GM19351 (cell line): ENCODE data around the gene ANAPC1.
"Not testable (repeated sequence)": the region's sequence is repeated elsewhere in the genome, so short reads cannot be mapped to it uniquely, and the experiment has no call there.

Experiments
- ATAC-seq: cut with Tn5 transposase; IDR thresholded peaks from one replicate; pipeline ENCODE4 v1.9.1; 2021; ENCODE audit warnings: mild to moderate bottlenecking, moderate library complexity; ENCODE audit not compliant: unreplicated experiment

The ANAPC1 gene

DNA sequence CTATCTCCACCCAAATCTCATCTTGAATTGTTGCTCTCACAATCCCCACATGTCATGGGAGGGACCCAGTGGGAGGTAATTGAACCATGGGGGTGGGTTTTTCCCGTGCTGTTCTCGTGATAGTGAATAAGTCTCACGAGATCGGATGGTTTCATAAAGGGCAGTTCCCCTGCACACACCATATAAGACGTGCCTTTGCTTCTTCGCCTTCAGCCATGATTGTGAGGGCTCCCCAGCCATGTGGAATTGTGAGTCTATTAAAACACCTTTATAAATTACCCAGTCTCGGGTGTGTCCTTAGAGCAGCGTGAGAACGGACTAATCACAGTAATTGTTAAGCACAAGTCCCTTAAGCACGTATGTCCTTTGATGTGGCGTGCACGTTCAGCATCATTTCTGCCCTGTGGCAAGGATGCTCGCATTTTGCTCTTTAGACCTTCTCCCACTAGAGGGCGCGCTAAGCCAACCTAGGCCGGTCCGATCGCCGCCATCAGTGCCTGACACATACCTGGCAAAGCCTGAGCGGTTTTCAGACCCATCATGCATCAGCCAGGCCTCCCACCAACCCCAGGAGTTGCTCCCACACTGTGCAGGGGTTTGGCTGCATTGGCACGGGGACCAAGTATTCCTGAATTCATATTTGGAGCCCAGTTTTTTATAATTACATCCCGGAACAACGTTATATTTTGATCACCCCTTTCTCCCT is 136.4 kb downstream of the ANAPC1 start:
- peak; percentile 90 for ATAC-seq

DNA sequence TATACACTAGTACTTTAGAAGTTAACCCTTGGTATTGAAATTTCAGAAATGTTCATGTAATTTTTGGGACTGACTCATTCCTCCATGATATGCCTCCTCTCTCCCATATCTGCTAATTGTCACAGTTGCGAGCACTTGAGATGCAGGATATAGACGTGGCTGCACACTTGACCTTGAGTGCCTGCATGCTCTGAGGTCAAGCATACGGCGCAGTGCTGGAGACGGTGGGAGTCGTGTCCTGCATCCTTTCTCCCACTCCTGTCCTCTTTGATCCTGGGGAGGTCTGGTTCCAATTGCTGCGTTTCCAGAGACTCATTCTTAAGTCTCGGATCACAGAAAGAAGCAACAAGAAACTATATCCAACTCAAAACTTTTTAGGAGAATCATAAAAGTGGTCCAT is 139.2 kb downstream of the ANAPC1 start:
- ATAC-seq, result not testable (repeated sequence)

DNA sequence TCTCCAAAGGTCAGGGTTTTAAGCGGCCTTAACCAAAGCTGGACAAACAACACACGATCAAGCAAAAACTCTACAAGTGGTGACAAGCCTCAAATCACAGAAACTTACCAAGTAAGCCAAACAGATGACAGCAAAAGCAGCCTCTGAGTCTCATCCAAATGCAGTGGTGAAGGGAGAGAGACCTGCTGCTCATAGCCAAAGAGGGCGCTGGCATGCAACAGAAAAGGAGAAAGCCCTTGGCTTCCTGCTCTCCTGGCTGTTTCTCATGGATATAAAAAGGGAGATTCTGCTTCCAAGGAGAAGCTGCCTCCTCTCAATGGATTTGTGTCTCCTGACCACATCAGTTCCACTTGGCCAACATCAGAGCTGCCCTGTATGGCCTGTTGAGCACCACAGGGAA is 142.5 kb downstream of the ANAPC1 start:
- ATAC-seq, result not testable (repeated sequence)

DNA sequence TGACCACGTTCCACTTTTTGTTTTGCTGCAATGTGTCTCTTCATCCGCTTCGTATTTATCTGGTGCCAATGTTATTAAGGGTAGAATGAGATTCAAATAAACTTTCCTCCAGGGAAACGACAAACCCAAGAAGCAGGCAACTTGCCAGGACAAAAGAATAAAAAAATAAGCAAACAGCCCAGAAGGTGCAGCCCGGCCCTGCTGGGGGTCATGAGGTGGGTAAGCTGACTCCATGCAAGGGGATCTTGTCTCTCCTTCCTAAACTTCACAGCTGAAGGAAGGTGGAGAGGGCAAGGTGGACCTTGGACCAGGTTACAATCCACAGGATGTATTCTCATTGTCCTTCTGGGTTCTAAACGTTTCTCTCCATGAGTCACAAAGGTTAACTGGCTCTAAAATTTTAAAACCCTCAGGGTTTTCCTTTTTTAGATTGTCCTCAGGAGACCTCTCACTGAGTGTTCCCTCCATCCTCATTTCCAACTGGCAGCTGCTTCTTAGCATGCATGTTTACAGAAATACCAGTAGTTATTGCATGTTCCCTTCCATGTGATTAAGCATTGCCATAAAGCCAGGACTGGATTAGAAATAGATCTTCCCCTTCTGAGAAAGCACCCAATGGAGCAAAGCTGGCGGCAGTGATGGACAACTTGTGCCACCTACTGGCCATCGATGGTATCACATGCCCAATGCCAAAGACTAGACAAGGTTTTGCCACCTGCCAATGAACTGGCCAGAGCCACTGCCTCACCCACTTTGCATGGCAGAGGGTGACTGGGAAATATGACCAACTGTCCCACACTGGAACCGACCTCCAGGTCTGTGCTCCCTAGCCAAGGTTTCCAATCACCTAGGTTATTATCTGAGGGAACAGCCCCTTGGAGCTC is 147.9 kb downstream of the ANAPC1 start:
- not testable (repeated sequence) for ATAC-seq

DNA sequence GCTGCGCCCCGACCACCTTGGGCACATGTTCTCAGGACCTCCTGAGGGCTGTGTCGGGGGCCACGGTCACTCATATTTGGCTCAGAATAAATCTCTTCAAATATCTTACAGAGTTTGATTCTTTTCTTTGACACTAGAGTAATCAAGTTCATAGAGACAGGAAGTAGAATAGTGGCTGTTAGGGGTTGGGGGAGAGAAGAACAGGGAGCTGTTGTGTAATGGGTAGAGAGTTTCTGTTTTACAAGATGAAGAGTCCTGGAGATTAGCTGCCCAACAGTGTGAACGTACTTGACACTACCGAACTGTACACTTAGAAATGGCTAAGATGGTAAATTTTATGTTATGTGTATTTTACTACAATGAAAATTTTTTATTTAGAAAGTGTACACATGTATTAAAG is 148.6 kb downstream of the ANAPC1 start:
- not testable (repeated sequence) for ATAC-seq

DNA sequence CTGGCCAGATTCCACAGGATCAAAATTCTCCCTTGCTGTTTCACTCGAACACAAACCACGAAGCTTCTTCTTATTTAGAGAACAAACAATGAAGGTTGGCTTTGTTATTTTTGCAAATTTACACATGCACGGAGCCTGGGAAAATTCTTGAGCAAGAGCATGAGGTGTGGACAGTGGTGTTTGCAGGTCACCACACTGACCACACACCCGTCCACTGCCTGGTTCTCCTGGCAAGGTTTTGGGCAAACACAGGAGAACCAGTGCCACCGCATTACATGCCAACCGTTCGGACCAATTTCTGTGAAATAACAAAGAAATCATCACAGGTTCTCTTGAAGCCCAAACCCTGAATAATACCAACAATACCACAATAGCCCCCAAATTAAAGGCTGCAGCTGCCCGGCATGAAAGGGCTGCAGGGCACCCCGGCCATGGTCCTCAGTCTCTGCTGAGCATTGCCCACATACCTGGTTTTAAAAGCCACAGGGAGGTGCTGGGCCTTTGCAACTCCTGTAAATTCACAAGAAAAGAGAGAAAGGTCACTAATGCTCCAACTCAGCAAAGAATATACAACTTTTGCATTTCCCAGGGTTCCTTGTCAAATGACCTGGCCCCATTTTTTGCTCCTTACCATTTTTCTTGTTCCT is 154.1 kb downstream of the ANAPC1 start:
- not testable (repeated sequence) for ATAC-seq

DNA sequence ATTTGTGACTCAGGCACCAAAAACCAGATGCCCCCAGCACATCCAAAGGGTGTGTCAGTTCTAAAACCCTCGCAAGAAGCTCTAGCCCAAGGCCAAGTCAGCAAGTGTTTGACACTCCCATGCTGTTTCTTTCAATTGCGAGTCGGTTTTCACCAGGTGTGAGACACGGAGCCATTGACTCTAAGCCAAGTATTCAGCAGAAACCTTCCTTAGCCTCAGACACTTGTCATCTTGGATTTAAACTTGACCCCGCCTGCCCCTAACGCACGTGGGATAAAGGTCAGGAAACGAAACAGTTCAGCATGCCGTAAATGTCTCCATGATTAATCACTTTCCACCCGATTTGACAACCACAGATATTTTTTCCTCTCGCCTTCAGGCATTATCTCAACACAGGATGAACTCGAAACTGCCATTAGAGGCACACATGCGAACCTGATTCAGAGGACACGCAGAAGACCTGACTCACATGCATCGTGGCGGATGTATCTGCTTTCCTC is 156.3 kb downstream of the ANAPC1 start:
- not testable (repeated sequence) for ATAC-seq

DNA sequence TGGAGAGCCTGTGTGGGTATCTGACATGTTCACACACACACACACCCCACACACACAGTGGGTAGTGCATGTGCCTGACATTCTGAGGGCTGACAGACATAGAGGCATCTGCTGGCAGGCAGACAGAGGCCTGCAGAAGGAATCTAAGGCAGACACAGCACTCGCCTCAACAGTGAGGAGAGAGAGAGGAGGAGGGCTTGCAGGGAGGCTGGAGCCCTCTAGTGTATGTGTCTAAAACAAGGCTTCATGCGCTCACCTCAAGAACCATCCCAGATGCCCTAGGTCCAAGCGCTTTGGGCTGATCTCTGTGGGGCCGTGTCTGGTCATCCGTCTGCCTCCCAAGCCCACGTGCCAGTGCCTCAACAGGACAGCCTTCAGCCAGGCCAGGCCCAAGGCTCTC is 158.3 kb downstream of the ANAPC1 start:
- not testable (repeated sequence) for ATAC-seq

DNA sequence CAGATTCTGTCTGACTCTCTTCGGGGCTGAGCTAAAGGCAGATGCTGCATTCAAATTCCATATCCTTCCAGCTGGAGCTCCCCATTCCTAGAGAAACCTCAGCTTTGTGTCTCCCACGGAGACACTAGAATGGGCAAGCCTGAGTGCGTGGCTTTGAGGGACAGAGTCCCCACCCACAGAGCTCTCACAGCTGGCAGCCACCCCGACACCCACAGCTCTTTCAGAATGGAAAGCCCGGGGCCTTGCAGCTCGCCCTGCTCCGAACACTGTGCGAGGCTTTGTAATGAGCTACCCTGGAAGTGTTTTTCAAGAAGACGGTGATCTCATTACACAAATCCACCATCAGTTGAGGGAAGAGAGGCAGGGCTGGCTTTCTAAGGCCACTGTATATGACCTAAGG is 164.4 kb downstream of the ANAPC1 start:
- not testable (repeated sequence) for ATAC-seq
